ENCODE measurements around the gene DYNC1H1. TPM values are rescaled to one million over a fixed set of nuclear protein-coding genes. Genes with fewer than 3 reads are reported as not detected.

The DYNC1H1 gene
- total RNA-seq, 1 donor from 2014 or later = 499 TPM

DNA sequence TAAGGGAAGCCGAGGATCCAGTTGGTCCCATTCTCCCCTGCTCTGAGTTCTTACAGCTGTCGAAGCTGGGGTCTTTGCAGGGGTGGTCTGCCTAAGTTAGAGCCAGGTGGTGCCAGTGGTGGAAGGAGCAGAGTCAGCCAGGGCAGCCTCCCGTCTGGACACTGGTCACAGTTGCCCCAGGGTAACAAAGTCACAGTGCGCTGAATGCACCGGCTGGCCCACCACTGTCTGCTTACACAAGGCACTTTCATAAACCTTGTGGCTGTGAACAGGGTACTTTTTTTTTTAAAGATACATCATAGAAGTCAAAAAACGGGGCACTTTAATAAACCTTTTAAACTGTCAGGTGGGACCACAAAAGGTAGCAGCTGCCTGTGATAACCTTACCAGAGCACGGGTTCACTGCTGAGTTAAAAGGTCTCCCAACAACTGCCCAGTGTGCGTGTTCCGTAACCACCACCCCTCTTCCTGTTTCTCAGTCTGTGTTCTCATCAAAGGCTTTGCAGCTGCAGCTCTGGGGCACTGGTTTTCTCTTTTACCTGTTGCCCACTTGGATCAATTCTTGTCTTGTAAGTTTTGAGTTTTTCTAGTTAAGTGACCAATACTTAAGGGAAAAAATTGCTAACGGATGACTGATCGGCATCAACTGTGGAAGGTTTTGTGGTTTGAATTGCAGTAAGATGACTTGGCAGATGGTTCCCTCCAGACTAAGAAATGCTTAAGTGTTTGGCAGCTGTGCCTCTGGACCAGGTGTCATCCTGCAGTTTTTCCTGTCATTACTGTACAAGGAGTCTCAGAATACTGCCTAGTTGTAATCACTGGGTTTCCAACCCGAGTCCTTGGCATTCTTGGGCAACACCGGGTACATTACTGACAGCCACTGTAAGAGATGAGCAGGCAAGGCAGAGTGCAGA is 55.9 kb downstream of the DYNC1H1 start:
- Histone ChIP-seq H3K36me3 (peaks cover 8 to 99% of the 10 kb centered on the region in 2 donors), H3K4me1 (no peaks in the 10 kb centered on the region), H3K9me3 (no peaks in the 10 kb centered on the region), H3K27me3 (no peaks in the 10 kb centered on the region), H3K4me3 (no peak overlapping the region), H3K27ac (no peak overlapping the region)
- TF ChIP-seq, protein P1, sequence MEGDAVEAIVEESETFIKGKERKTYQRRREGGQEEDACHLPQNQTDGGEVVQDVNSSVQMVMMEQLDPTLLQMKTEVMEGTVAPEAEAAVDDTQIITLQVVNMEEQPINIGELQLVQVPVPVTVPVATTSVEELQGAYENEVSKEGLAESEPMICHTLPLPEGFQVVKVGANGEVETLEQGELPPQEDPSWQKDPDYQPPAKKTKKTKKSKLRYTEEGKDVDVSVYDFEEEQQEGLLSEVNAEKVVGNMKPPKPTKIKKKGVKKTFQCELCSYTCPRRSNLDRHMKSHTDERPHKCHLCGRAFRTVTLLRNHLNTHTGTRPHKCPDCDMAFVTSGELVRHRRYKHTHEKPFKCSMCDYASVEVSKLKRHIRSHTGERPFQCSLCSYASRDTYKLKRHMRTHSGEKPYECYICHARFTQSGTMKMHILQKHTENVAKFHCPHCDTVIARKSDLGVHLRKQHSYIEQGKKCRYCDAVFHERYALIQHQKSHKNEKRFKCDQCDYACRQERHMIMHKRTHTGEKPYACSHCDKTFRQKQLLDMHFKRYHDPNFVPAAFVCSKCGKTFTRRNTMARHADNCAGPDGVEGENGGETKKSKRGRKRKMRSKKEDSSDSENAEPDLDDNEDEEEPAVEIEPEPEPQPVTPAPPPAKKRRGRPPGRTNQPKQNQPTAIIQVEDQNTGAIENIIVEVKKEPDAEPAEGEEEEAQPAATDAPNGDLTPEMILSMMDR (IDR thresholded peaks at IDR 0.05) = no peak
- TF ChIP-seq POLR2A (IDR thresholded peaks at IDR 0.05) = no peak
- TF ChIP-seq POLR2AphosphoS5 (IDR thresholded peaks at IDR 0.05; ENCODE audit: insufficient read depth in 1 of 2, low read depth in 1 of 2) = no peak
- intact Hi-C loops (cut with DNase I) = no loop called here
- no peak for DNase-seq (ENCODE audit: extremely low spot score in 2 of 2)

DNA sequence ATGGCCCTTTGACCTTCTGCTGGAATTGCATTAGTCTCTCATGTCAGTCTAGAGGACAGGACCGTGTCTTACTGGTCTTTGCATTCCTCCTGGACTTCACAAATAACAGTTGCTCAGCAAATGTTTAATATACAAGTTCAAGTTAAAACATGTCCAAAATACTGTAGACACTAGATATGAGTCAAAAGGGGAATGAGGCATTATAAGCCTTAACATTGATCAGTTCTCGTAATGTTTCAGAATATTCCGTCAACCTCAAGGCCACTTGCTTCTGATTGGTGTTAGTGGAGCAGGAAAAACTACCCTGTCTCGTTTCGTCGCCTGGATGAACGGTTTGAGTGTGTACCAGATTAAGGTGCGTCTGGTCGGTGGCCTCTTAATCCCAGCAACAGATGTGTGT is 62.6 kb downstream of the DYNC1H1 start:
- TF ChIP-seq POLR2AphosphoS5 (IDR thresholded peaks at IDR 0.05; ENCODE audit: insufficient read depth in 1 of 2, low read depth in 1 of 2) (no peak), POLR2A (IDR thresholded peaks at IDR 0.05) (no peak)
- TF ChIP-seq, protein P1 (IDR thresholded peaks at IDR 0.05) = no peak
- DNase-seq (ENCODE audit: extremely low spot score in 2 of 2) = no peak
- H3K4me3 ChIP-seq = no peak overlapping the region
- peaks cover 10% of the 10 kb centered on the region for H3K4me1 ChIP-seq
- no peak overlapping the region for H3K27ac ChIP-seq
- no peaks in the 10 kb centered on the region for H3K27me3 ChIP-seq
- no peaks in the 10 kb centered on the region for H3K9me3 ChIP-seq
- intact Hi-C loops (cut with DNase I) = no loop called here
- peaks cover 14 to 99% of the 10 kb centered on the region in 2 donors for H3K36me3 ChIP-seq

DNA sequence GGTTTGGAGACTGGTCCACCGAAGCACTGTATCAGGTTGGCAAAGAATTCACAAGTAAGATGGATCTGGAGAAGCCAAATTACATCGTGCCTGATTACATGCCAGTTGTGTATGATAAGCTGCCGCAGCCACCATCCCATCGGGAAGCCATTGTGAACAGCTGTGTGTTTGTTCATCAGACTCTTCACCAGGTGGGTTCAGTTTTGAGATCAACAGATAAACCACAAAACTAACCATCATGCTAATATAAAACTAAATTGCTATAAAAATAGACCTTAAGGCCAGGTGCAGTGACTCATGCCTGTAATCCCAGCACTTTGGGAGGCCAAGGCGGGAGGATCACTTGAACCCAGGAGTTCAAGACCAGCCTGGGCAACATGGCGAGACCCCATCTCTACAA is 63.6 kb downstream of the DYNC1H1 start:
- H3K27ac ChIP-seq = no peak overlapping the region
- no peaks in the 10 kb centered on the region for H3K27me3 ChIP-seq
- no peaks in the 10 kb centered on the region for H3K9me3 ChIP-seq
- no peak for TF ChIP-seq POLR2A (IDR thresholded peaks at IDR 0.05)
- TF ChIP-seq, protein P1 (IDR thresholded peaks at IDR 0.05) = no peak
- TF ChIP-seq POLR2AphosphoS5 (IDR thresholded peaks at IDR 0.05; ENCODE audit: insufficient read depth in 1 of 2, low read depth in 1 of 2) = no peak
- DNase-seq (ENCODE audit: extremely low spot score in 2 of 2) = no peak
- H3K4me1 ChIP-seq = peaks cover 10% of the 10 kb centered on the region
- peaks cover 14 to 99% of the 10 kb centered on the region in 2 donors for H3K36me3 ChIP-seq
- intact Hi-C loops (cut with DNase I) = no loop called here
- no peak overlapping the region for H3K4me3 ChIP-seq

DNA sequence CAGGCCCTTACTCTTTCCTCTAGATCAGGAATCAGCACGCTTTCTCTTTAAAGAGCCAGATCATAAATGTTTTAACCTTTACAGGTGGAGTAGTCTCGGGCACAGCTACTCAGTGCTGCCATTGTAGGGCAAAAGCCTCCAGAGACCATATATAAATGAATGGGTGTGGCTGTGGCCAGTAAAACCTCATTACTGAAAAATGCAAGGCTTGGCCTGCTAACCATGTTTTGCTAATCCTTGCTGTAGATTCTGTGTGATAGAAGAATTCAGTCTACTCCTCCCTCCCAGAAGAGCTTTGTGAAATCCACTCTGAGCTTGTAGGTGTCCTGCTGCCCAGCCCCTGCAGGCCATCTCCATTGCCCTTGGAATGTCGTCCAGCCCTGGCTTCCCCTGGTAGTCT is 64.4 kb downstream of the DYNC1H1 start:
- no peak for DNase-seq (ENCODE audit: extremely low spot score in 2 of 2)

DNA sequence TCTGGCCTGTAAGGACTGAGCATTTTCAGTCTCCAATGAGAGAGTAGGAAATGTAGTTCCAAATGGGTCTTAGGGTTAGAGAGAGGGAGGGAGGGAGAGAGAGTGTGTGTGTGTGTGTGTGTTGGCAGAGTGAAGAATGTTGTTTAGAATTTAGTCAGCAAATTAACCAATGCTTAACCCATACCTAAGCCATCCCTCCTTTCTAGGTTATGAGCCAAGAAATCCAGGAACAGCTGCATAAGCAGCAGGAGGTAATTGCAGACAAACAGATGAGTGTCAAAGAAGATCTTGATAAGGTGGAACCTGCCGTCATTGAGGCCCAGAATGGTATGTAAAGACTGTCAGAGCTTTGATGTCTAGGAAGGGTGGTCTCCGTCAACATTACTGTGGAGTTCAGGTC is 65.6 kb downstream of the DYNC1H1 start:
- H3K36me3 ChIP-seq = peaks cover 20 to 99% of the 10 kb centered on the region in 2 donors
- intact Hi-C loops (cut with DNase I) = no loop called here
- no peak for DNase-seq (ENCODE audit: extremely low spot score in 2 of 2)
- H3K9me3 ChIP-seq = no peaks in the 10 kb centered on the region
- no peak overlapping the region for H3K27ac ChIP-seq
- H3K4me1 ChIP-seq = peaks cover 10% of the 10 kb centered on the region
- TF ChIP-seq POLR2AphosphoS5 (IDR thresholded peaks at IDR 0.05; ENCODE audit: insufficient read depth in 1 of 2, low read depth in 1 of 2) (no peak), POLR2A (IDR thresholded peaks at IDR 0.05) (no peak)
- TF ChIP-seq, protein P1 (IDR thresholded peaks at IDR 0.05) = no peak
- H3K27me3 ChIP-seq = no peaks in the 10 kb centered on the region
- H3K4me3 ChIP-seq = no peak overlapping the region

More for the DNA sequence above, 64.4 kb downstream of the DYNC1H1 start:
- intact Hi-C loops (cut with DNase I) = no loop called here
- Histone ChIP-seq H3K4me3 (no peak overlapping the region), H3K27me3 (no peaks in the 10 kb centered on the region), H3K9me3 (no peaks in the 10 kb centered on the region), H3K27ac (no peak overlapping the region), H3K36me3 (peaks cover 19 to 99% of the 10 kb centered on the region in 2 donors), H3K4me1 (peaks cover 10% of the 10 kb centered on the region)
- TF ChIP-seq POLR2A (IDR thresholded peaks at IDR 0.05) = no peak
